GM19438 (cell line): ENCODE data around the gene MEG3.
"Not testable (repeated sequence)": the region's sequence is repeated elsewhere in the genome, so short reads cannot be mapped to it uniquely, and the experiment has no call there.

Experiments
- ATAC-seq: cut with Tn5 transposase; IDR thresholded peaks from one replicate; pipeline ENCODE4 v1.9.1; 2021; ENCODE audit warnings: low read depth; ENCODE audit not compliant: unreplicated experiment

Gene MEG3

GRCh38 chr14:100788517-100788916 is 37.4 kb upstream of the MEG3 start:
- ATAC-seq, result no peak

GRCh38 chr14:100788942-100789341 is 37.0 kb upstream of the MEG3 start:
- ATAC-seq, result no peak

GRCh38 chr14:100789460-100790417 is 36.2 kb upstream of the MEG3 start:
- no peak for ATAC-seq

GRCh38 chr14:100790502-100791347 is 35.2 kb upstream of the MEG3 start:
- ATAC-seq, result no peak

GRCh38 chr14:100791348-100791735 is 34.6 kb upstream of the MEG3 start:
- ATAC-seq, result no peak

- no peak for ATAC-seq
These were observed 33.9 kb upstream of the MEG3 start for GRCh38 chr14:100791995-100792394.

GRCh38 chr14:100796946-100797345 is 29.0 kb upstream of the MEG3 start:
- no peak for ATAC-seq

GRCh38 chr14:100800041-100800440 is 25.9 kb upstream of the MEG3 start:
- ATAC-seq, result no peak

- not testable (repeated sequence) for ATAC-seq
These were observed 24.5 kb upstream of the MEG3 start for GRCh38 chr14:100801433-100801832.

- ATAC-seq, result no peak
These were observed 23.7 kb upstream of the MEG3 start for GRCh38 chr14:100802179-100802578.

GRCh38 chr14:100802766-100803165 is 23.2 kb upstream of the MEG3 start:
- no peak for ATAC-seq

GRCh38 chr14:100803226-100803625 is 22.7 kb upstream of the MEG3 start:
- no peak for ATAC-seq

- ATAC-seq, result no peak
These were observed 22.2 kb upstream of the MEG3 start for GRCh38 chr14:100803676-100804075.

GRCh38 chr14:100804138-100804537 is 21.8 kb upstream of the MEG3 start:
- ATAC-seq, result no peak

- ATAC-seq, result no peak
These were observed 21.2 kb upstream of the MEG3 start for GRCh38 chr14:100804558-100805309.

GRCh38 chr14:100806386-100806785 is 19.5 kb upstream of the MEG3 start:
- no peak for ATAC-seq

GRCh38 chr14:100807496-100807895 is 18.4 kb upstream of the MEG3 start:
- ATAC-seq, result no peak

- ATAC-seq, result no peak
These were observed 17.8 kb upstream of the MEG3 start for GRCh38 chr14:100807979-100808734.

- ATAC-seq, result no peak
These were observed 15.5 kb upstream of the MEG3 start for GRCh38 chr14:100810435-100810834.

GRCh38 chr14:100810861-100811461 is 15.0 kb upstream of the MEG3 start:
- no peak for ATAC-seq
